HepG2 (cell line): Measurements from ENCODE around the gene PARN. TPM values are rescaled to one million over a fixed set of nuclear protein-coding genes. Genes with fewer than 3 reads are reported as not detected.

Source experiments
- ATAC-seq: fragments of 200-7000 bp; cut with Tn5 transposase; 3 replicates; pipeline ENCODE4 v1.9.1; 2020; ENCODE audit warnings: mild to moderate bottlenecking, moderate library complexity
- BruUV-seq: library from RNA; stranded (reverse); fragments of 400-500 nt; replicated peaks from 2 replicates; lab custom pipeline; 2021; lab: Mats Ljungman, UMichigan
- CTCF ChIA-PET: fragments of 300-600 bp; formaldehyde crosslinking; extraction: SDS; loops from one replicate; lab custom pipeline; 2021; ENCODE audit warnings: low total read pairs, inconsistent platforms, low intra/inter-chr PET ratio; lab: Yijun Ruan, JAX
- POLR2A ChIA-PET: fragments of 350-600 bp; sonication (Branson Sonifier 250); formaldehyde crosslinking; loops from one replicate; lab custom pipeline; 2020; ENCODE audit warnings: antibody characterized with exemption, inconsistent platforms; lab: Yijun Ruan, JAX
- DNase-seq: peaks from one replicate; pipeline ENCODE4 v3.0.0-alpha.2; 2015; ENCODE audit warnings: low spot score
- FAIRE-seq: peaks from 3 replicates; lab custom pipeline; 2011; peaks lifted over from hg19 to GRCh38; lab: Jason Lieb, UNC
- H2AFZ ChIP-seq: one replicate; pipeline ENCODE4 v1.6.1; 2011; ENCODE audit warnings: low read length, inconsistent platforms
- H3K27ac ChIP-seq: fragments of 300-600 bp; 3 replicates; pipeline ENCODE4 v1.8.0; 2011; ENCODE audit warnings: mixed run types, mild to moderate bottlenecking, mixed read lengths, low read length, inconsistent platforms; ENCODE audit not compliant: insufficient read depth; ENCODE audit errors: extremely low read length
- H3K27me3 ChIP-seq, 2 experiments: fragments of 200-600 bp in 1 of 2; 2 replicates in 1 of 2; 3 replicates in 1 of 2; pipeline versions ENCODE4 v1.6.0 to v1.8.0; 2011; ENCODE audit warnings: low read length in 2 of 2, mild to moderate bottlenecking in 2 of 2, moderate library complexity in 2 of 2, inconsistent platforms in 1 of 2; ENCODE audit not compliant: insufficient read depth in 2 of 2, control insufficient read depth in 1 of 2
- H3K36me3 ChIP-seq, 2 experiments: fragments of 200-600 bp in 1 of 2; replicated peaks in 1 of 2; 2 replicates in 1 of 2; 3 replicates in 1 of 2; pipeline versions ENCODE4 v1.5.1 to v1.8.0; 2011; ENCODE audit warnings: low read length in 2 of 2, inconsistent platforms in 1 of 2; ENCODE audit not compliant: insufficient read depth in 2 of 2, control insufficient read depth in 1 of 2
- H3K4me1 ChIP-seq: 2 replicates; pipeline ENCODE4 v1.5.1; 2012; ENCODE audit warnings: low read length, inconsistent platforms; ENCODE audit not compliant: insufficient read depth
- H3K4me2 ChIP-seq: 2 replicates; pipeline ENCODE4 v1.6.0; 2011; ENCODE audit warnings: low read depth, low read length, inconsistent platforms
- H3K4me3 ChIP-seq, 3 experiments: fragments of 200-600 bp in 1 of 3; sonication (generic), shearing (Covaris generic) in 1 of 3; replicated peaks in 1 of 3; 2 replicates each; pipeline ENCODE4 v1.5.1; 2011 to 2016; ENCODE audit warnings: low read length in 3 of 3, inconsistent platforms in 2 of 3, low read depth in 2 of 3, mild to moderate bottlenecking in 2 of 3, control low read depth in 1 of 3, mixed read lengths in 1 of 3; ENCODE audit not compliant: insufficient read depth in 1 of 3
- H3K79me2 ChIP-seq: one replicate; pipeline ENCODE4 v1.6.1; 2011; ENCODE audit warnings: low read length, inconsistent platforms; ENCODE audit not compliant: insufficient read depth
- H3K9ac ChIP-seq: 2 replicates; pipeline ENCODE4 v1.6.0; 2011; ENCODE audit warnings: mild to moderate bottlenecking, low read depth, low read length, inconsistent platforms; ENCODE audit not compliant: insufficient read depth
- H3K9me3 ChIP-seq: 2 replicates; pipeline ENCODE4 v1.5.1; 2012; ENCODE audit warnings: mild to moderate bottlenecking, low read length
- H4K20me1 ChIP-seq: 2 replicates; pipeline ENCODE4 v1.6.0; 2011; ENCODE audit warnings: inconsistent platforms, mild to moderate bottlenecking, low read length, moderate library complexity; ENCODE audit not compliant: insufficient read depth
- CHD4 ChIP-seq: fragments of 200-600 bp; sonication (generic); IDR thresholded peaks from 2 replicates; pipeline ENCODE4 v1.7.0; 2017; ENCODE audit warnings: mild to moderate bottlenecking, low read length, borderline replicate concordance
- JUN ChIP-seq: sonication (generic); formaldehyde crosslinking; IDR thresholded peaks from 2 replicates; pipeline ENCODE4 v1.4.0; 2020; ENCODE audit warnings: mild to moderate bottlenecking, missing genetic modification reagents
- MAFG ChIP-seq: sonication (generic); formaldehyde crosslinking; IDR thresholded peaks from 2 replicates; pipeline ENCODE4 v1.5.1; 2020; ENCODE audit warnings: mild to moderate bottlenecking, missing genetic modification reagents
- PITX1 ChIP-seq: sonication (generic); formaldehyde crosslinking; IDR thresholded peaks from 2 replicates; pipeline ENCODE4 v1.5.1; 2020; ENCODE audit warnings: mild to moderate bottlenecking, missing genetic modification reagents
- TRIM24 ChIP-seq: sonication (generic); formaldehyde crosslinking; IDR thresholded peaks from 2 replicates; pipeline ENCODE4 v1.8.0; 2022; ENCODE audit warnings: mild to moderate bottlenecking, missing genetic modification reagents
- ZMYM3 ChIP-seq: sonication (generic); formaldehyde crosslinking; IDR thresholded peaks from 2 replicates; pipeline ENCODE4 v1.5.1; 2020; ENCODE audit warnings: mild to moderate bottlenecking, missing genetic modification reagents
- ZNF292 ChIP-seq: sonication (generic); formaldehyde crosslinking; IDR thresholded peaks from 2 replicates; pipeline ENCODE4 v1.8.1; 2022; ENCODE audit warnings: mild to moderate bottlenecking, low read depth, missing genetic modification reagents, borderline replicate concordance
- ZNF329 ChIP-seq: sonication (generic); formaldehyde crosslinking; IDR thresholded peaks from 2 replicates; pipeline ENCODE4 v1.9.0; 2021; ENCODE audit warnings: low read depth, mild to moderate bottlenecking, missing genetic modification reagents
- ZNF501 ChIP-seq: sonication (generic); formaldehyde crosslinking; IDR thresholded peaks from 2 replicates; pipeline ENCODE4 v1.5.1; 2020; ENCODE audit warnings: mild to moderate bottlenecking, moderate library complexity, missing genetic modification reagents
- ZNF567 ChIP-seq: sonication (generic); formaldehyde crosslinking; IDR thresholded peaks from 2 replicates; pipeline ENCODE4 v1.8.1; 2023; ENCODE audit warnings: mild to moderate bottlenecking, missing genetic modification reagents, borderline replicate concordance
- ZNF607 ChIP-seq: sonication (generic); formaldehyde crosslinking; IDR thresholded peaks from 2 replicates; pipeline ENCODE4 v1.5.1; 2020; ENCODE audit warnings: missing genetic modification reagents, mild to moderate bottlenecking, borderline replicate concordance
- ZNF781 ChIP-seq: sonication (generic); formaldehyde crosslinking; IDR thresholded peaks from 2 replicates; pipeline ENCODE4 v1.5.1; 2020; ENCODE audit warnings: borderline replicate concordance, mild to moderate bottlenecking, missing genetic modification reagents; ENCODE audit errors: not compliant biosample characterization
- WGBS: methylation state at CpG from one replicate; pipeline ENCODE4 v1.1.6; 2017; ENCODE audit warnings: low lambda C conversion rate; 5-methylcytosine and 5-hydroxymethylcytosine counted together
- in situ Hi-C: cut with HindIII; loops from 2 replicates; pipeline ENCODE4 v1.10.0; 2017; ENCODE audit warnings: low pct_unique_long_range_greater_than_20kb; ENCODE audit not compliant: extremely low pct_ligation_motif_present
- intact Hi-C: fragments of 100-400 bp; cut with micrococcal nuclease; formaldehyde crosslinking; loops from one replicate; pipeline ENCODE4 v1.10.0; 2022; ENCODE audit not compliant: unreplicated experiment
- polyA plus RNA-seq, 8 experiments: library from polyadenylated mRNA; depleted of rRNA in 3 of 8; stranded (reverse) in 7 of 8; unstranded in 1 of 8; fragments of >200 nt; fragmentation: Illumina TruSeq in 4 of 8; extraction: Trizol in 4 of 8; gene quantifications; 2 replicates each; pipeline versions ENCODE4 v1.2.1 to v1.2.3, GENCODE V29; 2011 to 2016; ENCODE audit warnings: low read depth in 4 of 8, missing spikeins in 1 of 8, mixed read lengths in 1 of 8; ENCODE audit not compliant: insufficient read depth in 1 of 8
- total RNA-seq, 5 experiments: library from RNA; depleted of rRNA; stranded (reverse); fragments of >200 nt; fragmentation: Illumina TruSeq; extraction: Trizol; gene quantifications; 2 replicates each; pipeline ENCODE4 v1.2.3, GENCODE V29; 2016; ENCODE audit warnings: low read depth in 1 of 5
- TF ChIP-seq, protein P1 (sequence below): sonication (generic); formaldehyde crosslinking; IDR thresholded peaks from 2 replicates; pipeline ENCODE4 v1.5.1; 2020; ENCODE audit warnings: missing genetic modification reagents, mild to moderate bottlenecking, borderline replicate concordance

PARN gene
- total and polyA plus RNA-seq, 2 of the 13 experiments (the other 11 are each of a cell fraction or from before 2014, with no cell fraction given), result 13.3 to 47.6 TPM

DNA sequence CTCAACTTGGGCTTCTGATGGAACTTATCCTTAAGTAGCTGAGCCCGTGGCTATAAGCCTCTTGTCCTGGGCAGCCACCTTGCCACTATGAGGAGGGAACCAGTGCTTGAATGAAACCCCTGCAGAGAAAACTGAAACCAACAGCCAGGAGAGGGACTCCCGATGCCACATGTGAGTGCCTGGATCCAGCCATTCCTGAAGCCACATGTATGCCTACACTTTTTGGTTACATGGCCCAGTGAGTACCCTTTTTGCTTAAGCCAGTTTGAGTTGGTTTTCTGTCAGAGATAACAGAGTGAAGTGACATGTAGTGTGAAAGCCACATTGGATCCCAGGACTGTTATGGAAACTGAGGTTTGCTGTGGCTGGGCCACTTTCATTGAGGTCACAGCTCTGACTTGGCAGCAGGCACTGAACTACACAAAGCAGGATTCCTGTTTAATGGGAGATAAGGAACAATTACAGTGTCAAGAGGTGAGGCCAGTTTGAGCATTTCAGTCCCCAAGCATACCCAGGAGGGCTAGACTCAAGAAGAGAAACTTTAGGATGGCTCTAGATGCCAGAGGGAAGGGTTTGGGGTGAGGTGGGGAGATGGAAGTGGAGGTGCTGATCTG, 222.2 kb downstream of the PARN start:
- FAIRE-seq, result no peak
- POLR2A ChIA-PET, result no interaction called here
- intact Hi-C loops, result loop anchor here (10.0 kb wide), 1 partner anchor 77 kb away; no protein-coding TSS in a partner anchor

More for the DNA sequence above, 222.2 kb downstream of the PARN start:
- TF ChIP-seq PITX1, result 0 out of 2 replicates have a peak, but pooled peaks have one; percentile 12
- TF ChIP-seq CHD4, result 0 out of 2 replicates have a peak, but pooled peaks have one; percentile 35
- TF ChIP-seq ZMYM3 (CRISPR knock-in tag), result peak; percentile 83
- 0 out of 2 replicates have a peak, but pooled peaks have one; percentile 44 for TF ChIP-seq ZNF567 (CRISPR knock-in tag)
- no peak for TF ChIP-seq ZNF781 (CRISPR knock-in tag)
- peak; percentile 100 for TF ChIP-seq ZNF329
- TF ChIP-seq ZNF607 (CRISPR knock-in tag), result 0 out of 2 replicates have a peak, but pooled peaks have one; percentile 62
- 0 out of 2 replicates have a peak, but pooled peaks have one; percentile 35 for TF ChIP-seq TRIM24 (CRISPR knock-in tag)
- peak; percentile 21; the same call in 1 of the 2 replicates for TF ChIP-seq ZNF501 (CRISPR knock-in tag)
- TF ChIP-seq ZNF292, result no peak
- 0 out of 2 replicates have a peak, but pooled peaks have one; percentile 35 for TF ChIP-seq MAFG
- TF ChIP-seq, protein P1, sequence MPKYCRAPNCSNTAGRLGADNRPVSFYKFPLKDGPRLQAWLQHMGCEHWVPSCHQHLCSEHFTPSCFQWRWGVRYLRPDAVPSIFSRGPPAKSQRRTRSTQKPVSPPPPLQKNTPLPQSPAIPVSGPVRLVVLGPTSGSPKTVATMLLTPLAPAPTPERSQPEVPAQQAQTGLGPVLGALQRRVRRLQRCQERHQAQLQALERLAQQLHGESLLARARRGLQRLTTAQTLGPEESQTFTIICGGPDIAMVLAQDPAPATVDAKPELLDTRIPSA (CRISPR knock-in tag), result 0 out of 2 replicates have a peak, but pooled peaks have one; percentile 28
- no peak for TF ChIP-seq JUN (CRISPR knock-in tag)
- Histone ChIP-seq H3K4me1 (peaks cover 60% of the 10 kb centered on the region), H3K4me2 (no peak overlapping the region), H3K79me2 (no peaks in the 10 kb centered on the region), H3K9ac (no peak overlapping the region), H4K20me1 (no peaks in the 10 kb centered on the region), H3K27me3 (no peaks in the 10 kb centered on the region), H2AFZ (no peak overlapping the region), H3K27ac (no peak overlapping the region), H3K9me3 (no peaks in the 10 kb centered on the region), H3K36me3 (no peaks in the 10 kb centered on the region), H3K4me3 (no peak overlapping the region)
- BruUV-seq, result no TSS peak
- DNase-seq (no peak), ATAC-seq (no peak)
- CTCF ChIA-PET, result no interaction called here
- in situ Hi-C loops, result no loop called here
- WGBS, result 75% methylated on average over 2 of the region's 2 CpGs
